GM18520 (cell line): ENCODE results near the gene C10orf62.
"Not testable (repeated sequence)": the region's sequence is repeated elsewhere in the genome, so short reads cannot be mapped to it uniquely, and the experiment has no call there.

Experiments used
- ATAC-seq: cut with Tn5 transposase; IDR thresholded peaks from one replicate; pipeline ENCODE4 v1.9.1; 2021; ENCODE audit not compliant: unreplicated experiment

C10orf62 gene

DNA sequence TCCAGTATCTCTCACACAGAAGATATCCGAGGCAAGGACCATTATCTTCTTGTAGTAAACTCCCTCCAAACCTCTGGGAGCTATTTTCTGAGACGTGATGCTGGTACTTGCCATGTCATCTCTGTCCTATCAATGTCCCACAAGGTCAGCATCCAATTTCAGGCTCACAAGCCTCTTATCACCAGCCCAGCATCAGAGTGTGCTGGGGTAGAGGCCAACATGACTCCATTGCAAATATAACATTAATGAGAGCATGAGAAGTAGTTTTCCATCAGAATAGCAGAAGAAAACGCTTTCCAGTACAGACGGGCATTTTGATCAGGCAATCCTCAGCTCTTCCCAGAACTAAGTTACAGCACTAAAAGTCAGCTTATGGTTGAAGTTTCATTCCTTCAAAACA lies 38.2 kb downstream of the C10orf62 start:
- no peak for ATAC-seq

DNA sequence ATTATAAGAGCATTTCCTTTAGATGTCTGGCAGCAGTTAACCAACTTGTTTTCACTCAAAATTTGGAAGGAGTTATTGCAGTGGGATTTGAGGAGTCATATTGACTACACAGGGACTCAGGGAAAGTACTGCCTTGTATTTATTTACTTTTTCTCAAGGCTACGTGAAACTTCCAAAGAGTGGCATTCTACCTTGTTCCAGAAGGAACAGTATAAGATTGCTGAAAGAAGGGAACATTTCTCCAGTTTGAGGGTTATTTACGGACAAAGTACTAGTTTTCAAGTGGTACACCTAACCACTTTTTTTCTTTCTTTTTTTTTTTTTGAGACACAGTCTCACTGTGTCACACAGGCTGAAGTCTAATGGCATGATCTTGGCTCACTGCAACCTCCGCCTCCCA lies 38.7 kb downstream of the C10orf62 start:
- no peak for ATAC-seq

DNA sequence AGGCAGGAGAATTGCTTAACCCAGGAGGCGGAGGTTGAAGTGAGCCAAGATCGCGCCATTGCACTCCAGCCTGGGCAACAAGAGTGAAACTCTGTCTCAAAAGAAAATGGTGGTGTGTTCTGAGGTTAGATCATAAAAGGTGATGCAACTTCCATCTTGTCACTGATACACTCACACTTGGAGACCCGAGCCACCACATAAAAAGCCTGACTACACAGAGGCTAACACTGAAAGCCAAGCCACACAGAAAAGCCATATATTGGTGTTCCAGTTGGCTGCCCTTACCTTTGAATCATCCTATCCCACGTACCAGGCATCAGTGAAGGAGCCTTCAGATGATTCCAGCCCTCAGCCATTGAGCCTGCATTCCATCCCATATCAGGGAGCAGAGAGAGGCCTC lies 39.8 kb downstream of the C10orf62 start:
- no peak for ATAC-seq

DNA sequence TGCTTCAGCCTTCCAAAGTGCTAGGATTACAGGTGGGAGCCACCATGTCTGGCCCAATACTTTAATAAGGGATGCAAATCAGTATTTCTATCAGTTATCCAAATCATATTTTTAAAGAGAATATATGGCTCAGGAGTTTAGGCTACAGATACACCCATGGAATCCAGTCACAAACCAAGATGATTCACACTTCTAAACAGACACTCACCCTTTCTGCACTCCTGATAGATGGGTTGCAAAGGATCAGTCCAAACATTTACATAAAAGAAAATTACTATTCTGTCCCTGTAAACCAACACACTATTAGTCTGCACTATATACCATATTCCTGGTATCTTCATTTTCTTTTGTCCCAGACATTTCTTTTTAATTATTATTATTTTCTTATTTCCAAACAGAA lies 41.6 kb downstream of the C10orf62 start:
- no peak for ATAC-seq

DNA sequence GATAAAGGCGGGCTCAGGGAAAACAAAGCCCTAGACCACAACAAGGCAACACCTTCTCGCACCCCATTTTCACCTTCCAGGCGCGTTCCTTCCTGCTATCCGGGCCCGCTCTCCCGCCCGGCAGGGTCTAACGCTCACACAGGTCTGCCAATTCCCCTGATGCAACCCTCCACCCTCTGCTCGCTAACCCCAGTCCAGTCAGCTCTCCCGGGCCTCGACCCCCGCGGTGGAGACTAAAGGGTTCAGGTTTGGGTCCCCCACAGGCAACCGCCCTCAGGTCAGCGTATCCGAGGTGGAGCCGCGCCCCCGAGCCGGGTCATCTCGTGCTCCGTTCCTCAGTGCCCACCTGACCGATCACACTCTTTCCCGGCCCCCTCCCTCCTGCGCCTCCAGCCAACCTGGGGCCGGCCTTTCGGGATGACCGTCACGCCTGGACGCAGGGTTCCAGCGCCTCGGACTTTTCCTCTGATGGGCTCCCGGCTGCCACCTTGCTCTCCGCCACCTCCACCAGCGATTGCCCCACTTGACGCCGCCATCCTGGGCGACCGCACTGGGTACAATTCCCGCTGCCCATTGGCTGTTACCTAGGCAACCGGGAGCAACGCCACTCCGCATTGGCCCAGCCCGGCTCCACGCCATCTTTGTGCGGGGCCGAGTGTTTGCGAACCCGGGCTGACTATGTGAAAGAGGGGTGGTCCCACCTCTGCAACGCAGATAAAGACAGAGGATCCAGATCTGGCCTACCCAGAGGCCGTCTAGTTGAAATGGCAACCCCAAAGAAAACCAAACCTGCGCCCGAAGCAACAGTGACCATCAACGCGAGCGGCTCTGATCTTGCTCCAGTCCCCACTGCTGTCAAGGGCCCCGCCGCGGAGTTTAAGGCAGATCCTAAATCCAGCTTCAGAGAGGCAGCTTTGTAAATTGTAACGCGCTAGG lies 43.7 kb downstream of the C10orf62 start, which contains the start of gene MORN4:
Gene MORN4 (minus strand): TSS at position 552 of the 936 bp plus-strand sequence. CDS start 13,847 bp downstream, outside the sequence.
- ATAC-seq, result peak; percentile 95

DNA sequence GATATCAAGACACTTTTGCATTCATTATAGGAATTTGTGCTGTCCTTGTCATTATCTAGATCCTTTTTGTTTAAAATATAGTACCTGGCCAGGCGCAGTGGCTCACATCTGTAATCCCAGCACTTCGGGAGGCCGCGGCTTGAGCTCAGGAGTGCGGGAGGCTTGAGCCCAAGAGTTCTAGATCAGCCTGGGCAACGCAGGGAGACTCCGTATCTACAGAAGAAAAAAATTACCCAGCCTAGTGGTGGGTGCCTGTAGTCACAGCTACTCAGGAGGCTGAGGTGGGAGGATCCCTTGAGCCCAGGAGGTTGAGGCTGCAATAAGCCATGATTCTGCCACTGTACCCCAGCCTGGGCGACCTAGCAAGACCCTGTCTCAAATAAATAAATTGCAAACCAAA lies 44.4 kb downstream of the C10orf62 start:
- no peak for ATAC-seq

DNA sequence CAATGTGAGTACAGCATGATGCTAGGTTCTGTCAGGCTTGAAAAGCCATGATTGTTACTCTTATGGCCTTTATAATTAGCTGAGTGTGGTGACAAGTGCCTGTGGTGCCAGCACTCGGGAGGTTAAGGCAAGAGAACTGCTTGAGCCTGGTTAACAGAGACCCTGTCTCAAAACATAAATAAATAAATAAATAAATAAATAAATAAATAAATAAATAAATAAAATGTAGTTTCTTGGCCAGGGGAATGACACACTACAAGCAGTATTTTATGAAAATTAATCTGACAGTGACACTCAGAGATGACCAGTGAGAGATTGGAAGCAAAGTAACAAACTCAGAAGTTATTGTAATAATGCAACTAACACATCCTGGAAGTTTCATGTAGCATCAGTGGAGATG lies 46.1 kb downstream of the C10orf62 start:
- no peak for ATAC-seq

DNA sequence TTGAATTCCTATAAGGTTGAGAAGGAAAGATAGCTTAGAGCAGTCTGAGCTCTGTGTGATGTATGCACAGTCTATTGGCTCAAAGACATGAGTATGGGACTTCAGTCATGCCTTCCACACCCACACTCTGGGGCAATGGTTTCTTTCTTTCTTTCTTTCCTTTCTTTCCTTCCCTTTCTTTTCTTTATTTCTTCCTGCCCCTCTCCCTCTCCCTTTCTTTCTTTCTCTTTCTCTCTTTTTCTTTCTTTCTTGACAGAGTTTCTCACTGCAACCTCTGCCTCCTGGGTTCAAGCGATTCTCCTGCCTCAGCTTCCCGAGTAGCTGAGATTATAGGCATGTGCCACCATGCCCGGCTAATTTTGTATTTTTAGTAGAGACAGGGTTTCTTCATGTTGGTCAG lies 49.6 kb downstream of the C10orf62 start:
- ATAC-seq, result not testable (repeated sequence)

DNA sequence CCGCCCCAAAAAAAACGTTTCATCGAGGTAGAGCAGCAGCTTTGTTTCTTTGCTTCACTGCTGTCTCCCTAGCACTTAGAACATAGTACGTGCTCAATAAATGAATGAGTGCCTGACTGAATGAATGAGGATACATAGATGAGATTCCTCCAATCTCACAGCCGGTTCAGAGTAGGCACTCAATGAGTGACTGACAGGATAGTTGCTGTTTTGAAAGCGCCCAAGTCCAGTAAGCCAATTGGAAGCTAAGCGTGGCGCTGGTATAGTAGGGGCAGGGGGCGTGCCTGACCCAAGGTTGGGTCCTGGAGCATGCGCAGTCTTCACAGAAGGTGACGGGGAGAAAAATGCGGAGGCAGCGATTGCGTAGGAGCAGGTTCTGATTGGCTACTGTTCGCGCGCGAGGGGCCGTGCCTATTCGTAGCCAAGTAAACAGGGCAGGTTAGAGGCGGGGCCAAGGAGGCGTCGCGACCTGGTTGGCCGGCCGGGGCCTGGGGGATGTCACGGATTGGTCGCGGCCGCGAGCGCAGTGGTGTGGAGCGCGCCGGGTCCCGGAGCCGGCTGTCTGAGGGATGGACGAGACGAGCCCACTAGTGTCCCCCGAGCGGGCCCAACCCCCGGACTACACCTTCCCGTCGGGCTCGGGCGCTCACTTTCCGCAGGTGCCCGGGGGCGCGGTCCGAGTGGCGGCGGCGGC lies 50.8 kb downstream of the C10orf62 start, which contains the start of gene PI4K2A:
Gene PI4K2A (plus strand): TSS at position 498 of the 694 bp plus-strand sequence. CDS start 72 bp downstream, at position 570.
- ATAC-seq, result peak; percentile 93
